BLaER1 treated with 17β-estradiol and CSF1 and Interleukin-3, amounts not matched to agents 10 nM and 100 nM (cell line): ENCODE results near the gene SPTLC2.

Source experiments
- H3K27ac ChIP-seq, 11 experiments: shearing (Covaris generic); formaldehyde crosslinking; 2 replicates each; pipeline ENCODE4 v1.8.1; 2022
- H3K27me3 ChIP-seq, 11 experiments: shearing (Covaris generic); formaldehyde crosslinking; 2 replicates each; pipeline ENCODE4 v1.8.1; 2022
- H3K36me3 ChIP-seq, 11 experiments: shearing (Covaris generic); formaldehyde crosslinking; 2 replicates each; pipeline ENCODE4 v1.8.1; 2022
- H3K4me1 ChIP-seq, 10 experiments: shearing (Covaris generic); formaldehyde crosslinking; 2 replicates each; pipeline ENCODE4 v1.8.1; 2022
- H3K4me2 ChIP-seq, 11 experiments: shearing (Covaris generic); formaldehyde crosslinking; 2 replicates each; pipeline ENCODE4 v1.8.1; 2022
- H3K4me3 ChIP-seq, 10 experiments: shearing (Covaris generic); formaldehyde crosslinking; 2 replicates each; pipeline ENCODE4 v1.8.1; 2022
- H3K9ac ChIP-seq, 11 experiments: shearing (Covaris generic); formaldehyde crosslinking; 2 replicates each; pipeline ENCODE4 v1.8.1; 2022
- H3K9me3 ChIP-seq, 11 experiments: shearing (Covaris generic); formaldehyde crosslinking; replicated peaks in 1 of 11; 2 replicates each; pipeline ENCODE4 v1.8.1; 2022
- H4K20me1 ChIP-seq, 11 experiments: shearing (Covaris generic); formaldehyde crosslinking; 2 replicates each; pipeline ENCODE4 v1.8.1; 2022
- Cebpa-rat ChIP-seq, 11 experiments: shearing (Covaris generic); IDR thresholded peaks; 2 replicates each; pipeline ENCODE4 v1.8.1; 2022

SPTLC2 gene

DNA sequence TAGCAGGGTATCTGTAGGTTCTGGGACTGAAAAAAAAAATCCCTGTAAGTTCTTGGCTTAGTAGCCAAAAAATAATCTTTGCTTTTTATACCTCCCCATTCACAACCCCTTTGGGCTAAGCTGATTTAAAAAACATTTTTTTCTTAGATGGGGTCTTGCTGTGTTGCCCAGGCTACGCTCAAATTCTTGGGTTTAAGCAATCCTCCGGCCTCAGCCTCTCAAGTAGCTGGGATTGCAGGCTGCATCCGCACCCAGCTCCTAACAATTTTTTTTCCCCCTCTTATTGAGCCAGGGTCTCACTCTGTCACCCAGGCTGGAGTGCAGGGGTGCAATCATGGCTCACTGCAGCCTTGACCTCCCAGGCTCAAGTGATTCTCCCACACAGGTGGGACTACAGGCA is 108.7 kb downstream of the SPTLC2 start:
- H3K27me3 ChIP-seq = no peaks in the 10 kb centered on the region
- H3K4me3 ChIP-seq = no peak overlapping the region
- peaks cover 22 to 91% (median 51%) of the 10 kb centered on the region in 11 experiments for H3K36me3 ChIP-seq
- no peak overlapping the region for H3K27ac ChIP-seq
- no peak for TF ChIP-seq Cebpa-rat (IDR thresholded peaks at IDR 0.05)
- H4K20me1 ChIP-seq = peaks cover 0 to 5% (median 0%) of the 10 kb centered on the region in 11 experiments; a peak in 1 of 22 replicates
- H3K9ac ChIP-seq = no peak overlapping the region
- no peaks in the 10 kb centered on the region for H3K4me1 ChIP-seq
- peaks cover 8 to 15% (median 13%) of the 10 kb centered on the region in 11 experiments; a peak in 20 of 22 replicates for H3K9me3 ChIP-seq
- no peak overlapping the region for H3K4me2 ChIP-seq

DNA sequence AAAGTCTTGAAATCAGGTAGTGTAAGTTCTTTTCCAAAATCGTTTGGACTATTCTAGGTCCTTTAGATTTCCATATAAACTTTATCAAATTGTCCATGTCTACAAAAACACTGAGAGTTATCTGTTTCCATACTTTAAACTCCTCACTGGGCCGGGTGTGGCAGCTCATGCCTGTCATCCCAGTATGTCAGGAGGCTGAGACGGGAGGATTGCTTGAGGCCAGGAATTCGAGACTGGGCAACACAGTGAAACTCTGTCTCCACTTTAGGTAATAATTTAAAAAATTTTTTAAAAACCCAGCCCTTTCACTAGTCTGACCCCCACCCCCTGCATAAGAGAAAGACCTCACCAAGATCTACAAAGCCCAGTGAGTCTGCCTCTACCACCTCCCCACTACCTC is 111.4 kb downstream of the SPTLC2 start:
- Histone ChIP-seq H3K4me2 (no peak overlapping the region), H3K4me3 (no peak overlapping the region), H3K4me1 (no peaks in the 10 kb centered on the region), H3K9ac (no peak overlapping the region), H3K9me3 (peaks cover 8 to 16% (median 13%) of the 10 kb centered on the region in 11 experiments; a peak in 20 of 22 replicates), H3K27ac (no peak overlapping the region), H4K20me1 (peaks cover 0 to 9% (median 2%) of the 10 kb centered on the region in 11 experiments; a peak in 4 of 22 replicates), H3K36me3 (peaks cover 0 to 64% (median 23%) of the 10 kb centered on the region in 11 experiments; a peak in 16 of 22 replicates), H3K27me3 (peaks cover 11 to 22% (median 14%) of the 10 kb centered on the region in 11 experiments)
- TF ChIP-seq Cebpa-rat (IDR thresholded peaks at IDR 0.05) = no peak

DNA sequence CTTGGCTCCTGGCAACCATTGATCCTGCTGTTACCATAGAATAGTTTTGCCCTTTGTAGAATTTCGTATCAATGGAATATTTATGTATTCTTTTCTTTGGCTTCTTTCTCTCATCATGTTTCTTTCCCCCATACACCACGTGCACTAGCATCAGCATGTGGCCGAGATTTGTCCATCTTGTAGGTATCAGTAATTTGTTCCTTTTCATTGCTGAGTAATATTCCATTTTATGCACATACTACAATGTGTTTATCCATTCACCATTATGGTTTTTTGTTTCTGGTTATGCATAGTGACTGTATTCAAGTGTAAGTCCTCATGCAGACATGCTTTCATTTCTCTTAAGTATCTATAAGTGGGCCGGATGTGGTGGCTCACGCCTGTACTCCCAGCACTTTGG is 113.3 kb downstream of the SPTLC2 start:
- H3K4me3 ChIP-seq = no peak overlapping the region
- no peak overlapping the region for H3K27ac ChIP-seq
- H3K4me1 ChIP-seq = peaks cover 12 to 16% (median 13%) of the 10 kb centered on the region in 10 experiments
- H3K36me3 ChIP-seq = peaks cover 0 to 45% (median 14%) of the 10 kb centered on the region in 11 experiments; a peak in 15 of 22 replicates
- TF ChIP-seq Cebpa-rat (IDR thresholded peaks at IDR 0.05) = no peak
- H3K4me2 ChIP-seq = no peak overlapping the region
- peaks cover 8 to 16% (median 13%) of the 10 kb centered on the region in 11 experiments; a peak in 20 of 22 replicates for H3K9me3 ChIP-seq
- peaks cover 0 to 26% (median 11%) of the 10 kb centered on the region in 11 experiments; a peak in 10 of 22 replicates for H4K20me1 ChIP-seq
- peaks cover 30 to 41% (median 32%) of the 10 kb centered on the region in 11 experiments for H3K27me3 ChIP-seq
- no peak overlapping the region for H3K9ac ChIP-seq

DNA sequence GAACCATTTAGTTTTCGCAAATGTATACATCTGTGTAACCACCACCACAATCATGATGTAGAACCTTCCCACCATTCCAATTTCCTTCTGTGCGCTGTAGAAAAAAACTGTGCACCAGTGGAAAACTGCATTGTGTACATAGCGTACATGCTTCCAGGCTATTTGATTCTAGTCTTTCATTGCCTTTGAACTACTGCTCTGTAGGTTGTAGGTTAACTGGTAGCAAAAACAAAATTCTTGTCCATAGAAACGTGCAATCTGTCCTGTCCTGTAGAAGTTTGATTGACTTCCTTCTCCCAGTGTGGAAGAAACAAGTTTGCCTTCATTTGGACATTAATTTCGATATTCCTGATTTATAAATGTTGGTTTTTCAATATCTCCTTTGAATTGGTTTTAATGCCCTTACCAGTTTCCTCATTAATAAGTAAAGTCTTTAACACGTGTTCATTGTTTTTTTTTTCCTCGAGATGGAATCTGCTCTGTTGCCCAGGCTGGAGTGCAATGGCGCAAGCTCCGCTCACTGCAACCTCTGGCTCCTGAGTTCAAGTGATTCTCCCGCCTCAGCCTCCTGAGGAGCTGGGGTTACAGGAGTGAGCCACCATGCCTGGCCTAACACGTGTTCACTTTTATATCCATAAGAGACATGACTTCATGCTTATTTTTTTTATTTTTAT is 114.2 kb downstream of the SPTLC2 start:
- H3K9ac ChIP-seq = no peak overlapping the region

DNA sequence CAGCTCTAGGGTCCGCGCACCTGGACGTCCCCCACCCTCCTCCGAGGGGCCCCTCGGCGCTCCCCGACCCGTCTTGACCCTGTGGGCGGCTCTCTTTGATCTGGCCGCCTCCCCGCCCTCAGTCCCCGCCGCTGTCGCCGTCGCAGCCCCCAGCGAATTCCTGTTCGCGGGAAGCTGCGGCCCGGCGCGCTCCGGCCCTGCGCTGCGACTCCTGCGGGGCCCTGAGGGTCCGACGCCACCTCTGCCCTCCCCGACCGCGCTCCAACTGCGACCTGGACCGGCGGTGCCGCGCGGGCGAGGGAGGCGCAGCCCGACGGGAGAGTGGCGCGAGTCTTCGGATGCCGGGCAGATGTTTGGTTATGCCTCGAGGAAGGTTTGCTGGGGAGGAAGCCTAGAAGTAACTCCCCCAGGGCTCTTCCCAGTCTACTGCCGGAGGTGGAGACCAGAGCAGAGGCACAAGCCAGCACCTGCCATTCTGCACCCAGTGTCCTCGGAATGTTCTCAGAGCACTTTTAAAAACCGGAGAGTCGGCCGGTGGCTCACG is 117.4 kb downstream of the SPTLC2 start:
- H3K9me3 ChIP-seq = peaks cover 5 to 13% (median 11%) of the 10 kb centered on the region in 11 experiments; a peak in 20 of 22 replicates
- no peak for TF ChIP-seq Cebpa-rat (IDR thresholded peaks at IDR 0.05)
- peak overlapping the region; percentile 73 to 99 (median 97) for H3K4me2 ChIP-seq
- peak overlapping the region in 10 of 11 experiments; percentile 9 to 59 (median 48); a peak in 14 of 22 replicates for H3K9ac ChIP-seq
- H3K4me1 ChIP-seq = peaks cover 14 to 35% (median 30%) of the 10 kb centered on the region in 10 experiments
- H3K27ac ChIP-seq = no peak overlapping the region
- peak overlapping the region; percentile 53 to 73 (median 64) for H3K4me3 ChIP-seq
- H3K27me3 ChIP-seq = peaks cover 35 to 54% (median 46%) of the 10 kb centered on the region in 11 experiments
- H4K20me1 ChIP-seq = peaks cover 0 to 24% (median 13%) of the 10 kb centered on the region in 11 experiments; a peak in 10 of 22 replicates
- H3K36me3 ChIP-seq = peaks cover 0 to 10% (median 0%) of the 10 kb centered on the region in 11 experiments; a peak in 2 of 22 replicates

More for the DNA sequence above, 114.2 kb downstream of the SPTLC2 start:
- Histone ChIP-seq H3K4me1 (peaks cover 14 to 20% (median 17%) of the 10 kb centered on the region in 10 experiments), H3K9me3 (peaks cover 8 to 16% (median 13%) of the 10 kb centered on the region in 11 experiments; a peak in 20 of 22 replicates), H3K36me3 (peaks cover 0 to 36% (median 6%) of the 10 kb centered on the region in 11 experiments; a peak in 14 of 22 replicates), H4K20me1 (peaks cover 0 to 30% (median 13%) of the 10 kb centered on the region in 11 experiments; a peak in 10 of 22 replicates), H3K4me3 (no peak overlapping the region), H3K27ac (no peak overlapping the region), H3K27me3 (peaks cover 35 to 49% (median 41%) of the 10 kb centered on the region in 11 experiments), H3K4me2 (no peak overlapping the region)
- TF ChIP-seq Cebpa-rat (IDR thresholded peaks at IDR 0.05) = no peak

DNA sequence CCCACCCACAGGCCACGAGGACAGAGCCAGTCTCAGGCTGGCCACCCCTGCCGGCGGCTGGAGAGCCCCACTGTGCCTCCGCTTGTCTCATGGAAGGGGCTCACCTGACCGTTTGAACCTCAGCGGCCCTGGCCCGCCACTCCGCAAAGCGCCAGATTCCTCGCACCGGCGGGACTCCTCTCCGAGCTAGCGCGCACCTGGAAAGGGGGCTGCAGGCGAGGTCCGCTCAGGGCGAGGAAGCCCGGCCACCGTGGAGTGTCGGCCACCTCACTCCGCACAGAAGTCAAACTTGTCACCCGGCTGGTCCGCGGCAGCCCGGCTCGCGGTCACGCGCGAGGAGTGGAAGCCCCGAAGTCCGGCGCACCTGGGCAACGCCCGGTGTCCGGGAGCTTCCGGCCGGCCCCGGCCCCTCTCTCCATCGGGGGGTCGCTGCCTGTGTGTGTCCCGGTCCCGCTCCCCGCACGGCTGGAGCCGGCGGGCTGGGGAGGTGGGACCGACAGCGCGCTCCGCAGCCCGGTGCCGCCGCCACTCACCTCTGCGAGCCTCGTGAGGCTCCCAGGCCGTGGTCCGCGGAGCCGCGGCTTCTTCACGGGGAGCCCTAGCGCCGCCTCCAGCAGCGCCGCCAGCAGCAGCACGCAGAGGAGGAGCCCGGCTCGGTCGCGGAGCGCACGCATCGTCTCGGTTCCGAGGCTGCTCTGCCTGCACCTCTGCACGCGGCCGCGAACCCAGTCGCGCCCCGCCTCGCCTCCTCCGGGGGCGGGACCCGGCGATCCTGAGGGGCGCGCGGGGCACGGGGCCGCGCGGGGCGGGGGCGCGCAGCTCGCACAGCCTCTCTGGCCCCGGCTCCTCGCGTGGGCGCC is 118.1 kb downstream of the SPTLC2 start, which contains the start of gene ISM2:
TSS of gene ISM2 (minus strand) at position 697 of the 860 bp plus-strand sequence. CDS start at position 674, 23 bp downstream.
- Histone ChIP-seq H3K36me3 (peaks cover 0 to 4% (median 0%) of the 10 kb centered on the region in 11 experiments; a peak in 2 of 22 replicates), H3K9ac (peak within 1 kb of the TSS in 10 of 11 experiments; percentile 9 to 59 (median 48); a peak in 16 of 22 replicates), H3K4me2 (peak within 1 kb of the TSS; percentile 73 to 99 (median 97)), H3K27ac (no peak within 1 kb of the TSS), H3K9me3 (peaks cover 0 to 6% (median 4%) of the 10 kb centered on the region in 11 experiments; a peak in 19 of 22 replicates), H3K27me3 (peaks cover 35 to 54% (median 46%) of the 10 kb centered on the region in 11 experiments), H3K4me1 (peaks cover 14 to 35% (median 30%) of the 10 kb centered on the region in 10 experiments), H3K4me3 (peak within 1 kb of the TSS; percentile 53 to 73 (median 64)), H4K20me1 (peaks cover 0 to 24% (median 13%) of the 10 kb centered on the region in 11 experiments; a peak in 10 of 22 replicates)
- TF ChIP-seq Cebpa-rat (IDR thresholded peaks at IDR 0.05) = no peak

DNA sequence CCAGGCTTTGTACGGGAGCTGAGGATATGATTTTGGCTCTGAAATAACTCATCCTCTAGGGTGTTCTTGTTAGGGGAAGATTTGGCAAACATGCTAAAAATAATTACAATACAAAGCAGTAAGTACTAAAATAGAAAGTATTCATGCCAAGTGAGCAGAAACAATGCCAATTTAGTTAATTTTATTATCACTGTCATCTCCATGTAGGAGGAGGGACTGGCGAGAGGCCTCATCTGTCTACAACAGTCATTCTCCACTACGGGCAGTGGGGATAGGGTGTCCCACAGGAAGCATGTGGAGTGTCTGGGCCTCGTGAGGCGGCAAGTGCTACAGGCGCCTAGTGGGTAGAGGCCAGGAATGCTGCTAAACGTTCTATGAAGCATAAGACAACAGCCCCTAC is 121.1 kb downstream of the SPTLC2 start:
- no peak for TF ChIP-seq Cebpa-rat (IDR thresholded peaks at IDR 0.05)
- H3K4me1 ChIP-seq = peaks cover 14 to 35% (median 30%) of the 10 kb centered on the region in 10 experiments

DNA sequence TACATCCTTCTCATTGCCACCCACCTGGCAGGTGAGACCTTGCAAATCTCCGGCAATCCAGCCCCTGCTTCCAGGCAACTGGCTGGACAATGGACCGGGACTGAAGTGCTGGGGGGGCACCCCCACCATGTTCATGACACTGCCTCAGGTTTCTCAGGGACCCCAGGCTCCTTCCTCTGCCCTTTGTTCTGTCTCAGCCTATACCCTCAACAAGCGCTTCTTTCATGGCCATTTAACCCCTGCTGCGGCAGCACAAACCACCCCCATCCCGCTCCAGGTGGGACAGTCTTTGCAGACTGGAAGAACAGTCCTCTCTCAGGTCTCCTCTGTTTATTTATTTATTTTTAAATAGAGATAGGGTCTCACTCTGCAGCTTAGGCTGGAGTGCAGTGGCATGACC is 125.4 kb downstream of the SPTLC2 start:
- Histone ChIP-seq H3K4me1 (peaks cover 0 to 28% (median 18%) of the 10 kb centered on the region in 10 experiments; a peak in 16 of 20 replicates), H3K36me3 (no peaks in the 10 kb centered on the region), H3K27me3 (no peaks in the 10 kb centered on the region), H3K4me2 (no peak overlapping the region), H3K4me3 (no peak overlapping the region), H3K9me3 (no peaks in the 10 kb centered on the region), H3K27ac (no peak overlapping the region), H3K9ac (no peak overlapping the region), H4K20me1 (no peaks in the 10 kb centered on the region)
- no peak for TF ChIP-seq Cebpa-rat (IDR thresholded peaks at IDR 0.05)

More for the DNA sequence above, 121.1 kb downstream of the SPTLC2 start:
- Histone ChIP-seq H4K20me1 (peaks cover 0 to 23% (median 13%) of the 10 kb centered on the region in 11 experiments; a peak in 10 of 22 replicates), H3K27ac (no peak overlapping the region), H3K4me2 (peak overlapping the region in 8 of 11 experiments; percentile 20 to 67 (median 48); a peak in 16 of 22 replicates), H3K27me3 (peaks cover 27 to 37% (median 35%) of the 10 kb centered on the region in 11 experiments), H3K36me3 (no peaks in the 10 kb centered on the region), H3K4me3 (no peak overlapping the region), H3K9ac (no peak overlapping the region), H3K9me3 (no peaks in the 10 kb centered on the region)
